Activated naive CD4-positive, alpha-beta T cell treated with anti-CD3 and anti-CD28 coated beads for 36 hours (primary cell): ENCODE measurements around the gene C14orf119. TPM values are rescaled to one million over a fixed set of nuclear protein-coding genes. Genes with fewer than 3 reads are reported as not detected.

ENCODE experiments used
- CTCF ChIA-PET: fragments of 350-600 bp; sonication (Branson Sonifier 250); formaldehyde crosslinking; loops from one replicate; lab custom pipeline; 2021; ENCODE audit warnings: antibody characterized with exemption; lab: Charles Lee
- DNase-seq: peaks from one replicate; pipeline ENCODE4 v3.0.0-alpha.2; 2020
- H3K27ac Mint-ChIP-seq: one replicate; pipeline ENCODE4 v1.8.0; 2021; ENCODE audit warnings: mild to moderate bottlenecking, mixed read lengths
- H3K27me3 Mint-ChIP-seq: one replicate; pipeline ENCODE4 v1.8.0; 2021; ENCODE audit warnings: low read depth, mixed read lengths
- H3K36me3 Mint-ChIP-seq: one replicate; pipeline ENCODE4 v1.8.0; 2021; ENCODE audit warnings: low read depth, mixed read lengths
- H3K4me1 Mint-ChIP-seq: one replicate; pipeline ENCODE4 v1.8.0; 2021; ENCODE audit warnings: low read depth, mixed read lengths
- H3K4me3 Mint-ChIP-seq: one replicate; pipeline ENCODE4 v1.8.0; 2021; ENCODE audit warnings: mild to moderate bottlenecking, moderate library complexity, mixed read lengths
- H3K9me3 Mint-ChIP-seq: one replicate; pipeline ENCODE4 v1.8.0; 2021; ENCODE audit warnings: mixed read lengths
- intact Hi-C: fragments of 100-400 bp; cut with micrococcal nuclease; formaldehyde crosslinking; loops from one replicate; pipeline ENCODE4 v1.15.1; 2023
- total RNA-seq, 2 experiments: library from RNA; stranded (reverse); gene quantifications; one replicate each; pipeline ENCODE4 v1.2.3, GENCODE V29; 2021

The C14orf119 gene
- total RNA-seq, 2 experiments from 2014 or later, result 39.8 to 44.2 TPM

DNA sequence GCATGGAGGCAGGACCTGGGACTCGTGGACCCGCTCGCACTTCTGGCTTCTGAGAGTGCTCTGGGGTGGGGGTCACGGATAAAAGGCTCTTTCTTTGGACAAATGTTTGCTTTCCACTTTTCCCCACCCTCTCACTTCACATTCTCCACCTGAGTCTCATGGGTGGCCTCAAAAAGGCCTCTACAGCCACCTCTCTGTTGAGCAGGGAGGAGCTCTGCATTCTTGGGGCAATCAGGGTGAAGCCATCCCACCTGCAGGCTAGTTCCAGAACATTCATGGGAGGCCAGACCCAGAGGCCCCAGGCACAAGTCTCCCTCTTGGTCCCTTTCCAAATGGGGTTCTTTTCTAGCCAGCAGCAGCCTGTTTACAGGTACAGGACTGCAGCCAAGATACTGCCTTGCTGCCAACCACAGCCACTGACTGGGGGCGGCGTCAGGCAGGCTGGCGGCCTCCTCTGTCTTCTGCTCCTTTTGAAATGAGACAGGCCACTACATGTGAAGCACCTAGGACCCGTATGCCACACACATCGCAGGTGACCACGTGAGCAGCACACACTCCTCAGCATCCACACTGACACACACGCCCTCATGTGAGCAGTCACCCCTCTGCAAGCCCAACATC lies 42.0 kb downstream of the C14orf119 start:
- Mint-ChIP-seq H3K9me3 (no peaks in the 10 kb centered on the region), H3K4me1 (no peaks in the 10 kb centered on the region), H3K27ac (no peak overlapping the region), H3K4me3 (no peak overlapping the region), H3K27me3 (no peaks in the 10 kb centered on the region), H3K36me3 (no peaks in the 10 kb centered on the region)
- DNase-seq, result no peak
- CTCF ChIA-PET, result interaction anchor here (0.6 to 0.9 kb wide), 2 partner anchors 16 to 62 kb away, joined by 3 to 6 read pairs; no protein-coding TSS in a partner anchor
- intact Hi-C loops, result no loop called here

DNA sequence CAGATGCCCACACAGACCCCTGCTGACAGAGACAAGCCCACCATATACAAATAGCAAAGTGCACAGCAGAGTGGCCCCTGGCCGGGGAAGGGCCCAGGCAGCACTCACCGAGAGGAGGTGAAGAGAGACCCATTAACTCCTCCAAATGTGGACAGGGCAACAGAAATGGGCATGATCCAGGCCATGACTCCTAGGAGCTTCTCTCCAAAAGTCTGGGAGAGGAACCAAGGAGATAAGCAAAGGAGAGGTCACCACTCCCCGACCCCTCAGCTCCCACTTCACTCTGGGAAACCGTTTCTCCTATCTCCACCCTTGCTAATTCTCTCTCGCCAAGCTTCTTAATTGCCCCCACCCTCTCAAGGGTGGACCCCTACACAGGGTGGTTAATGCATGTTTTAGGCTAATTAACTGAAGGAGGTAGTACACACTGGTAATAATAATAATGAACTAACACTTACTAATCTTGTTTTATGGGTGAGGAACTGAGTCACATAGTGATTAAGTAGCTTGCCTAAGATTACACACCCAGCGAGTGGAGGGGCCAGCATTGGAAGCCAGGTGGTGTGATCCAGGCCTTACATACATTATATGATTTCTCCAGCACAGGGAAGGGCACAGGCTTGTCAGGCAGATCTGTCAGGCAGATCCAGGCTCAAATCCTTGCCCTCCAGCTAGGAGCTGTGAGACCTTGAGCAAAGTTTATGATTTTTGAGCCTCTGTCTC lies 42.7 kb downstream of the C14orf119 start:
- Mint-ChIP-seq H3K27ac (no peak overlapping the region), H3K36me3 (no peaks in the 10 kb centered on the region), H3K4me3 (no peak overlapping the region), H3K4me1 (no peaks in the 10 kb centered on the region), H3K27me3 (no peaks in the 10 kb centered on the region), H3K9me3 (no peaks in the 10 kb centered on the region)
- intact Hi-C loops, result no loop called here
- DNase-seq, result no peak
- CTCF ChIA-PET, result interaction anchor here (0.6 to 0.9 kb wide), 3 partner anchors 17 to 62 kb away, joined by 3 to 6 read pairs (median 3); no protein-coding TSS in a partner anchor

DNA sequence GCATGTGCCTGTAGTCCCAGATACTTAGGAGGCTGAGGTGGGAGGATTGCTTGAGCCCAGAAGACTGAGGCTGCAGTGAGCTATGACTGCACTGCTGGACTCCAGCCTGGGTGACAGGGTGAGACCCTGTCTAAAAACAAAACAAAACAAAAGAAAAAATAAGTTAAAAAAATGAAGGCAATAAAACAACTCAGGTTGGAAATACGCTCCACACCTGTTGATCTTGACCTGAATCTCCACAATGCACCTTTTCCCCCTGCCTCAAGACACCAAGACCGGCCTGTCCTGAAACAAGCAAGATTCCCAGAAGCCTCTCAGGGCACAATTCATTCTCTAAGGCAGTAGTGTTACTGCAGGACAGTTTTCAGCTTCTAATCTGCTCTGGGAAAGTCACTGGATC lies 44.6 kb downstream of the C14orf119 start:
- no peaks in the 10 kb centered on the region for H3K36me3 Mint-ChIP-seq
- intact Hi-C loops, result no loop called here
- no peaks in the 10 kb centered on the region for H3K27me3 Mint-ChIP-seq
- DNase-seq, result no peak
- H3K9me3 Mint-ChIP-seq, result no peaks in the 10 kb centered on the region
- H3K4me1 Mint-ChIP-seq, result no peaks in the 10 kb centered on the region
- no peak overlapping the region for H3K27ac Mint-ChIP-seq
- CTCF ChIA-PET, result no interaction called here
- no peak overlapping the region for H3K4me3 Mint-ChIP-seq

DNA sequence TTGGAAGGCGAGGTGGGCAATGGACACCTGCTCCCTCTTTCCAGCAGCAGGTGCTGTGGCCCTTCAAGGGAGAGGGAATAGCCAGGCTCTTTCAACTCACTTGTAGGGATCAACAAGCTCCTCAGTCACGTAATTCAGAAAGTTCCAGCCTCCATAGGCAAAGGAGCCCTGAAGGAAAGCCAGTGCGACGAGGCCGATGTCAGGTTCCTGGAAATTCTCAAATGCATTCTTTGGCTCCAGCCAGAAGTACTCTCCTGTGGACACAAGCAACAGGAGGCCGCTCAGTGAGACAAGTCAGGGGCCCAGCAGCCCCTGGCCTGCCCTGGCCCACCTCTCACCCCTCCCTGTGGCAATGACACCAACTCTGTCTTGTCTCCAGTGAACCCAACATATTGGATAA lies 45.1 kb downstream of the C14orf119 start:
- CTCF ChIA-PET, result no interaction called here
- intact Hi-C loops, result no loop called here
- DNase-seq, result no peak
- no peak overlapping the region for H3K27ac Mint-ChIP-seq
- no peaks in the 10 kb centered on the region for H3K27me3 Mint-ChIP-seq
- no peak overlapping the region for H3K4me3 Mint-ChIP-seq
- no peaks in the 10 kb centered on the region for H3K4me1 Mint-ChIP-seq
- H3K36me3 Mint-ChIP-seq, result no peaks in the 10 kb centered on the region
- H3K9me3 Mint-ChIP-seq, result no peaks in the 10 kb centered on the region

DNA sequence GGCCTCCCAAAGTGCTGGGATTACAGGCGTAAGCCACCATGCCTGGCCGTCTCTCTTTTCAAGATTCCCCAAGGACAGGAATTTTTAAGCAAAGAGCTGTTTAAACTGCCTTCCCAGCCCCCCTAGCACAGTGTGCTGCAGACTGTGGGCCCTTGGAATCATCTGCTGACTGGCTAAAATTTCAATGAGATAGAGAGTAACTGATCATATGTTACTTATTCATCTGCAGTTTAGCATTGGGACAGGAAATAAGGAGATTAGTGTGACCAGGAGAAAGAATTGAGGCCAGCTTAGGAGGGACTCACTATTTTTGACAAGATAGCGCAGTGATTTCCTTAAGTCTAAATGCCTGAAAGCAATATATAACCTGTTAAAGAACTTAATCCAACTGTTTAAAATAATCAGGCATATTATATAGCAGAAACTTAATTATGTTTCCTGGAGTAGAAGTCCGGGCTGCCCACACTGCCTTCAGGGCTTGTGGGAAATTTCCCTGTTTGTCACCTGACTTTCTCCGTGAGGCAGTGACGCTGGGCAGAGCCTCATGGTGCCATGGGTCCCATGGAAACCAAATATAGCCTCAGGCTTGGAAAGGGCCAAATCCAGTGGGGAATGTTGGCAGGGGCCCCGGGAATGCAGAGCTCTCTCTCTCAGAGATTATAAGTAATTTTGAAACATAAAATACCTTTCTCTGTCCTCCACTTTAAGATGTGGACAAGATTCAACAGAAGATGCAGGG lies 46.6 kb downstream of the C14orf119 start:
- intact Hi-C loops, result no loop called here
- DNase-seq, result no peak
- no peaks in the 10 kb centered on the region for H3K36me3 Mint-ChIP-seq
- H3K9me3 Mint-ChIP-seq, result no peaks in the 10 kb centered on the region
- no peak overlapping the region for H3K4me3 Mint-ChIP-seq
- H3K27me3 Mint-ChIP-seq, result no peaks in the 10 kb centered on the region
- no peak overlapping the region for H3K27ac Mint-ChIP-seq
- CTCF ChIA-PET, result interaction anchor here (0.8 kb wide), 1 partner anchor 17 kb away, joined by 3 read pairs; no protein-coding TSS in a partner anchor
- H3K4me1 Mint-ChIP-seq, result no peaks in the 10 kb centered on the region

DNA sequence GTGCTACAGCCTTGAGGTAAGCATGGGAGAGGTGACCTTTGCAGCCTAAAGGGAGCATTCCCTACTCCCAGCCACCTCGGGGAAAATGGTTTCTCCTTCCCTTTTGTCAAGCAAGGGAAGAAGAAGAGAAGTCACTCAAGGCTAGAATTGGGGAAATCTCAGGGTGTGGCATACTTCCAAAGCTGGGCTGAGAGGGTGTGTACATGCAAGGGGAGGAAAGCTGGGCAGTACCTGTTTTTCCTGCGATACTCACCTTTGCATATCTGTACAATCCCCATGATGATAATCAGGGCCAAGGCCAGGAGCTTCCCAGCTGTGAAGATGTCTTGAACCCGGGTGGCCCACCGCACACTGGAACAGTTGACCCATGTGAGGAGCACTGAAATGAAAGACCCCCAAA lies 47.5 kb downstream of the C14orf119 start:
- Mint-ChIP-seq H3K27me3 (no peaks in the 10 kb centered on the region), H3K36me3 (no peaks in the 10 kb centered on the region), H3K4me3 (no peak overlapping the region), H3K4me1 (no peaks in the 10 kb centered on the region), H3K9me3 (no peaks in the 10 kb centered on the region), H3K27ac (no peak overlapping the region)
- DNase-seq, result no peak
- CTCF ChIA-PET, result interaction anchor here (0.8 kb wide), 1 partner anchor 16 kb away, joined by 3 read pairs; no protein-coding TSS in a partner anchor
- intact Hi-C loops, result no loop called here

DNA sequence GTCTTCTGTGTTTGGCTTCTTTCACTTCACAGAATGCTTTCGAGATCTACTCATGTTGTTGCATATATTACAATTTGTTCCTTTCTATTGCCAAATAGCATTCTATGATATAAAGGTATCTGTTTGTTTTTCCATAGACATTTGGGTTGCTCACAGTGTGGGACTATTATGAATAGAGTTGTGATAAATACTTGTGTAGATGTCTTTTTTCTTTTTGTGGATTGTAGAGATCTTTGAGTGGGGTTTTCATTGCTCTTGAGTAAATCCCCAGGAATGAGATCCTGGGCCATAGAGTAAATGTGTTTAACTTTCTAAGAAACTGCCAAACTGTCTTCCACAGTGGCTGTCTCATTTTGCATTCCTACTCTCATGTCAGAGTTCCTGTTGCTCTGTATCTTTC lies 48.6 kb downstream of the C14orf119 start:
- Mint-ChIP-seq H3K27me3 (no peaks in the 10 kb centered on the region), H3K36me3 (no peaks in the 10 kb centered on the region), H3K9me3 (no peaks in the 10 kb centered on the region), H3K4me1 (no peaks in the 10 kb centered on the region), H3K27ac (no peak overlapping the region), H3K4me3 (no peak overlapping the region)
- CTCF ChIA-PET, result no interaction called here
- DNase-seq, result no peak
- intact Hi-C loops, result no loop called here

DNA sequence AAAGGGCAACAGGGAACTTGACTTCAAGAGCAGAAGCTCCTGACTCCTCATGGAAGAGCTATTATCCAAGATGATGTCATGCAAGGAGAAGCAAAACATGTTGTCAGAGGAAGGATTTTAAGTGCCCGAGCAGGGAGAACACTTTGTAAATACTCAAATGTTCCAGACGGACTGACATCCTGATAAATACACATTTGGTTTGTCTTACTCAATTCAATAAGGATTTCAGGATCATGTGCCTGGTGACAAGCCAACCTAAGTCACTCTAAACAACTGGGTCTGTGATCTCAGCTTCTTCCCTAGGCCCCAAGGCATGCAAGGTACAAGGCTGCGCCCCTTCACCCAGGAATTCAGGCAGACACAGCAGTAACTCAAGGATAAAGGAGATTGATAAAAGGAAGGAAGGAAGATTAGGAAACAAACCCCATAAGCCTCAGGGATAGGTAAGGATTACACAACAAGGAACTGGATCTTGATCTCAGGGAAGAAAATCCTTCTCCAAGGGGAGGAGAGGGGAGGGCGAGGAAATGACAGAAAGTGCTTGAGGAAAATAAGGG lies 50.6 kb downstream of the C14orf119 start:
- CTCF ChIA-PET, result interaction anchor here (0.6 to 1.0 kb wide), 2 partner anchors 69 to 173 kb away, joined by 3 read pairs; no protein-coding TSS in a partner anchor
- Mint-ChIP-seq H3K27me3 (no peaks in the 10 kb centered on the region), H3K9me3 (no peaks in the 10 kb centered on the region), H3K36me3 (no peaks in the 10 kb centered on the region), H3K4me1 (no peaks in the 10 kb centered on the region), H3K27ac (no peak overlapping the region), H3K4me3 (no peak overlapping the region)
- intact Hi-C loops, result no loop called here
- no peak for DNase-seq

DNA sequence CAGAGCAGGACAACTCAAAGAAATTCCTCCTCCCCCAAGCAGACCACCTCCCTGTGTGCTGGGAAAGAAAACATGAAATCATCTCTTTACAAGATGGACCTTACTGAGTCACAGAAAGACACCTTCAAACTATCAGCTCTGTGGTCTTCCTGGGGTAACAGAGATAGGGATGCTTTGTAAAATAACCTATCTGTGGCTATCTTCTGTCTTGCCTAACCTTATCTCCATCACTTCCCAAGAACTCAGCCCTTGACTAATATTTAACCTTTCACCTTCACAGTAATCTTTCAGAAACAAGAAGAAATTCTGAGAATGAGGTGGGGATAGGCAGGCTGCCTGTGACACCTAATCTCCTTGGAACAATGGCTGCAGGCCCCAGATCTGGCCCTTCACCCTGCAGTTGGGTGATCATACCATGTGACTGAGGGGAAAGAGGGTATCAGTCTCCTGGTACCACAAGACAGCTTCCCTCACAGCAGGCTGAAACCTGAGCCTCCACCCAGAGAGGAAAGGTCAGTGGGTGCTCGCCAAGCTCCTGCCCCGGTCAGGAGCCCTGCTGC lies 51.1 kb downstream of the C14orf119 start:
- no peak overlapping the region for H3K27ac Mint-ChIP-seq
- intact Hi-C loops, result no loop called here
- H3K4me3 Mint-ChIP-seq, result no peak overlapping the region
- H3K27me3 Mint-ChIP-seq, result no peaks in the 10 kb centered on the region
- no peak for DNase-seq
- no peaks in the 10 kb centered on the region for H3K4me1 Mint-ChIP-seq
- H3K36me3 Mint-ChIP-seq, result no peaks in the 10 kb centered on the region
- CTCF ChIA-PET, result no interaction called here
- no peaks in the 10 kb centered on the region for H3K9me3 Mint-ChIP-seq

DNA sequence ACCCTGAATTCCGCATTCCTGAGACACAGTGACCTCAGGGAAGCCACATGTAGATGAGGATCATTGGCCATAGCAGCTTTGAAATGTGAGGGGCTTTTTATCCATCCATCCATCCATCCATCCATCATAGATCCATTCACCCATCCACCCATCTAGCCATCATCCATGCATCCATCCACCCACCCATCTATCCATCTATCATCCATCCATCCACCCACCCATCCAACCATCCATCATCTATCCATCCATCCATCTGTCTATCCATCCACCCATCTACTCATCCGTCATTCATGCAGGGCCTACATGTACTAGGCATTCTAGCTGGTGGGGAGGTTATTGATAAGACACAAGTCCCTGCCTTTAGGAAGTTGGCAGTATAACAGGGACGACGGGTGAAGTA lies 51.7 kb downstream of the C14orf119 start:
- H3K36me3 Mint-ChIP-seq, result no peaks in the 10 kb centered on the region
- CTCF ChIA-PET, result no interaction called here

DNA sequence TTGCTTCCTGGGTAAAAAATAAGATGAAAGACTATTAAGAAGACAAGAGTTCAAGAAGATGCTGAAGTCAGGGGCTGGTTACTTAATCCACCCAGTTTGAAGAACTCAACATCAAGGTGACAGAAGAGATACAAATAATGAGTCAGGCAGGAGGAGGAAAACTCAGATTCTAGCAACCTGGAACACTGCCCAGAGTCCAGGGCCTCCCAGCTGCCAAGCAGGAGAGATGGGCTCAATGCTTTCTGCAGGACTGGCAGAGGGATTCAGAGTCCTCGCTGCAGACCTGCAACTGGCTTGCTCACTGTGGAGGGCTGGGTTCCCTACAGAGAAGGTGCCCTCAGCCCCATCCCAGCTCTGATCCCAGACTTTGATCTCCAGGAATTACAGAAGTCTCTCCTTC lies 52.4 kb downstream of the C14orf119 start:
- Mint-ChIP-seq H3K4me3 (no peak overlapping the region), H3K9me3 (no peaks in the 10 kb centered on the region), H3K4me1 (no peaks in the 10 kb centered on the region), H3K27ac (no peak overlapping the region), H3K36me3 (no peaks in the 10 kb centered on the region), H3K27me3 (no peaks in the 10 kb centered on the region)
- CTCF ChIA-PET, result no interaction called here
- intact Hi-C loops, result no loop called here
- no peak for DNase-seq

More for the DNA sequence above, 51.7 kb downstream of the C14orf119 start:
- no peak for DNase-seq
- H3K9me3 Mint-ChIP-seq, result no peaks in the 10 kb centered on the region
- no peak overlapping the region for H3K4me3 Mint-ChIP-seq
- no peaks in the 10 kb centered on the region for H3K27me3 Mint-ChIP-seq
- H3K27ac Mint-ChIP-seq, result no peak overlapping the region
- intact Hi-C loops, result no loop called here
- no peaks in the 10 kb centered on the region for H3K4me1 Mint-ChIP-seq
